CD4-positive, alpha-beta T cell treated with Interleukin-15 for 1 hour (primary cell): ENCODE data around the gene NOS3.

Experiments
- DNase-seq: peaks from one replicate; pipeline ENCODE4 v3.0.0-alpha.2; 2020

The NOS3 gene

DNA sequence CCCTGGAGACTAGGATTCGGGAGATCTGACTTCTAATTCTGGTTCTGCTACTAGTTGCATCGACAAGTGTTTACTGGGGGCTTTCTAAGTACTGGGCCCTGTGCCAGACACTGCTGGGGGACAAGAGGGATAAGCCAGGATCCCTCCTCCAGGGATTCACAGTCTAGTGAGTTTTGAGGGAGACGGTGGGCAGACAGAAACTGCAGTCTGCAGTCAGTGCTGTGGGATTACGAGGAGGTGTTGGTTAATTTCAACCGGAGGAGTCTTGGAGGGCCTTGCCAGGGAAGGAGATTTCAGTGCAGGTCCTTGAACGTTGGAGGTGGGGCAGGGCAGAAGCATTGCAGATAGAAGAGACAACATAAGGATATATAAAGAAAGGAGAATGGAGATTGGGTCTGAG is 9.2 kb upstream of the NOS3 start:
- DNase-seq = no peak

DNA sequence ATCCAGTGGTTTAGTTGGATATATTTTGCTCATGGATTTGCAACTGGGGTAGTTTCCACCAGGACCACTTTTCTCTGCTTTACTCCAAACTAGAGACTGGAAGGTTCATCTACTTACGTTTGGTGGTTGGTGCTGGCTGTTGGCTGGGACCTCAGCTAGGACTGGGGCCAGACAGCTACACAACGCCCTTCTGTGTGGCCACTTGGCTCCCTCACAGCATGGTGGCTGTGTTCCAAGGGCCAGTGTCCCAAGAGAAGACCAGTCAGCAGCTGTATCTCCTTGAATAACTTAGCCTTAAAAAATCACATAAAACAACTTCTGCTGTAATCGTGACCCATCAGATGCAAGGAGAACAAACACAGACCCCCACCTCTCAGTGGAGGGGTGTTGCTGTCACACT is 8.5 kb upstream of the NOS3 start:
- DNase-seq = no peak

DNA sequence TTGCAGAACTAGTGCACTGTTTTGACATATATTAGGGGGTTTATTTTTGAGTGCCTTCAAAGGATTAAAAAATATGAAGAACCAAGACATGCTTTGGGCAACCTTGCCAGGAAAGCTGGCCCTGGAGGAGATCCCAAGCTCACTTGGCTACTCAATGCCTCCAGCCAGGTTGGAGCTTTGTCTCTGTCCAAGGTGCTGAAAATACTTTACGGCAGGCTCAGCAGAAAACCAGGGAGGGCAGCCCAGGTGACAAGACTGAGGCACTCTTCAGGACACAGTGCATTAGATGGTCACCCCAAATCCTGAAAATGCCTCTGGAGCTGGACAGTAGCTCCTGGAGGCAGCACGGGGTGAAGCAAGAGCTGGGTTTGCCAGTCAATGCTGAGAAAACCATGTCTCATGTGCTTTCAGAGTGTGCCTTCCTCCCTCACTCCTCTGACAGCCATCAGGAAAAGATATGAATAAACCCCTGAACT is 6.9 kb upstream of the NOS3 start:
- no peak for DNase-seq

DNA sequence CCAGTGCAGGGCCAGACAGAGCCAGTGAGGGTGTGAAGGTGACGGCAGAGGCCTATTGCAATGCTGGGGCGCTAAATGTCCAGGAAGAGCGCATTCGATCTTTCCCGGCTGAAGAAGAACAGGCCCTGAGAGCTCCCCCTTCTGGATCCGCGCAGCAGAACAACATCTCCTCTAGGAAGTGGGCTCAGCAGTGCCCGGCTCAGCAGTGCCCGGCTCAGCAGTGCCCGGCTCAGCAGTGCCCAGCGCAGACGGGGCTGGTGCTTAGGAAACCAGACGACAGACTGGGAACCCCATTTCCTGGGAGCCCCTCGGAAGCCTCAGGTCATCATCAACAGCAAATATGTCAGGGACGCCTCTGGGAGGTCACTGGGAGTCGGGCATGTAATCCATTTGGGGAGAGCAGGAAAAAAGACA is 4.7 kb upstream of the NOS3 start:
- peak; percentile 41 for DNase-seq

DNA sequence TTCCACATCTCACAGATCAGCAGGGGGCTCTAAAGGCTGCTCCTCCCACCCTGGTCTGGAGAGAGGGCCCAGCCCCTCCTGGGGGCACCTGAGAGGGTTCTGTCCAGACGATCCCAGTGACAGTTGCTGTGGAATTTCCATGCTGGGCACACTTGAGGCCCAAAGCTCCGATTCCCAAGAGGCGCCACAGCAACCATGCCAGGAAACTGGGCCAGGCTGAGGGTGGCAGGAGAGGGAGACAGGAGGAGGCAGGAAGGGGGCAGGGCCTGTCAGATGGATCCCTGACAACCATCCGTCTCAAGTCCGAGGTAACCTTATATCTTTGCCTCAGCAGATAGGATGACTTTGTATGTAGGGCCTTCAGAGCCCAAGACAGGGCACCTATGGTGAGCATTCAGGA is 4.3 kb upstream of the NOS3 start:
- no peak for DNase-seq

DNA sequence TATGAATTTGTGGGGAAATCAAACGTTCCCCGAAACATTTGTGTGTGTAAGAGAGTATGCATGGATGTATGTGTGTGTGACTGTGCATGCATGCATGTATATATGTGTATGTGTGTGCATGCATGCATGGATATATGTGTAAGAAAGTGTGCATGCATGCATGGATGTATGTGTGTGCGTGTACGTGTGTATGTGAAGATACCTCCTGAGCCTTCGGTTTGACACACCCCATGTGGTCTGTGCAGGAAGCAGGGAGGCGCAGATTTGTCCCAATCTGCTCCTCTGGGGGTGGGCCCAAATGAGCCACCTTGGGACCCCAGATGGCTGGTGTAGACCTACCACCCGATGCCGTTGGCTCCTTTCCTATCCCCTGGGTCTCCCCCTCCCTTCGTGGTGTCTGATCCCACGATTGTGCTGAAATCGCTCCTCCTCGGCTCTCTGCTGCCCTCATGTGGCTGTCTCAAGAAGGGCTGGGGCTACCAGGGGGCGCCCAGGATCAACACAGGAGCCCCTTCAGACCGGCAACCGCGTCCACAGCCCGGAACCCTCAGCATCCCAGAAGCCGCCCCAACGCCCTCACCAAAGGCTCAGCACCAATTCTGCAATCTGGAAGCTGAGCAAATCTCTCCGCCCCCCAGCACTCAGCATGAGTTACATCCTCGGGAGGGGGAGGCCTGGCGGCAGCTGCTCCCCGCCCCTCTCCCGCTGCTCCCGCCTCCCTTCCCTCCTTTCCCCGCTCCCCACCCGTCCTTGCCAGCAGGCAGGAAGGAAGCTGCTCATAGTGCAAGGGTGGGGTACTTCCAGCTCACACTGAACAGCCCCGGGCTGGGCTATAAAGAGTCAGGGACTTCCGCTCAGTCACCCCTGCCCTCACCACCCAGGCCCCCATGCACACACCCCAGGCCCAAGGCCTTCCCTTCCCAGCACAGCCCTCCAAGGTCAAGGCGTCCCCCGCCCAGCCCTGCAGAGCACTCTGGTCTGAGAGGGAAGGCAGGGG is 2.3 kb upstream of the NOS3 start:
- DNase-seq = peak; percentile 63

DNA sequence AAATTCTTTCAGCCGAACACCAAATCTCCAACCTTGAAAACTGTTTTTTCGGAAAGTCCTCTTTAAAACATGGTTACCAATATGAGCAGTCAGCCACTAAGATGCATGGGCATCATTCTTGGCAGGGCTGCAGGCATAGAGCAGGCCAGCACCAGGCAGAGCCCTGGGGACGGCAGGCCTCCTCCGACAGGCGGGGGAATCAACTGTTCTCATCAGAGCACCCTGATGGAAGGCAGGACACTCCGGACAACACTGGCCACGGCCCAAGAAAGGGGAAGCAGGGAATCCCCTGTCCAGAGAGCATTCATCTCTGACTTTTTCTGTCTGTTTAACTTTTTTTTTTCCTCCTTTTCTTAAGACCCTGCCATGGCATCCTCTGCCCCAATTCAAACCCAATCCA is 1.4 kb upstream of the NOS3 start:
- DNase-seq = no peak

DNA sequence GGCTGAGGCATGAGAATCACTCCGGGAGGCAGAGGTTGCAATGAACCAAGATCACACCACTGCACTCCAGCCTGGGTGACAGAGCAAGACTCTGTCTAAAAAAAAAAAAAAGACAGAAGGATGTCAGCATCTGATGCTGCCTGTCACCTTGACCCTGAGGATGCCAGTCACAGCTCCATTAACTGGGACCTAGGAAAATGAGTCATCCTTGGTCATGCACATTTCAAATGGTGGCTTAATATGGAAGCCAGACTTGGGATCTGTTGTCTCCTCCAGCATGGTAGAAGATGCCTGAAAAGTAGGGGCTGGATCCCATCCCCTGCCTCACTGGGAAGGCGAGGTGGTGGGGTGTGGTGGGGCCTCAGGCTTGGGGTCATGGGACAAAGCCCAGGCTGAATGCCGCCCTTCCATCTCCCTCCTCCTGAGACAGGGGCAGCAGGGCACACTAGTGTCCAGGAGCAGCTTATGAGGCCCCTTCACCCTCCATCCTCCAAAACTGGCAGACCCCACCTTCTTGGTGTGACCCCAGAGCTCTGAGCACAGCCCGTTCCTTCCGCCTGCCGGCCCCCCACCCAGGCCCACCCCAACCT is 1.3 kb downstream of the NOS3 start:
- DNase-seq = no peak

DNA sequence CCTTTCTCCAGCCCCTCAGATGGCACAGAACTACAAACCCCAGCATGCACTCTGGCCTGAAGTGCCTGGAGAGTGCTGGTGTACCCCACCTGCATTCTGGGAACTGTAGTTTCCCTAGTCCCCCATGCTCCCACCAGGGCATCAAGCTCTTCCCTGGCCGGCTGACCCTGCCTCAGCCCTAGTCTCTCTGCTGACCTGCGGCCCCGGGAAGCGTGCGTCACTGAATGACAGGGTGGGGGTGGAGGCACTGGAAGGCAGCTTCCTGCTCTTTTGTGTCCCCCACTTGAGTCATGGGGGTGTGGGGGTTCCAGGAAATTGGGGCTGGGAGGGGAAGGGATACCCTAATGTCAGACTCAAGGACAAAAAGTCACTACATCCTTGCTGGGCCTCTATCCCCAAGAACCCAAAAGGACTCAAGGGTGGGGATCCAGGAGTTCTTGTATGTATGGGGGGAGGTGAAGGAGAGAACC is 2.1 kb downstream of the NOS3 start:
- no peak for DNase-seq

DNA sequence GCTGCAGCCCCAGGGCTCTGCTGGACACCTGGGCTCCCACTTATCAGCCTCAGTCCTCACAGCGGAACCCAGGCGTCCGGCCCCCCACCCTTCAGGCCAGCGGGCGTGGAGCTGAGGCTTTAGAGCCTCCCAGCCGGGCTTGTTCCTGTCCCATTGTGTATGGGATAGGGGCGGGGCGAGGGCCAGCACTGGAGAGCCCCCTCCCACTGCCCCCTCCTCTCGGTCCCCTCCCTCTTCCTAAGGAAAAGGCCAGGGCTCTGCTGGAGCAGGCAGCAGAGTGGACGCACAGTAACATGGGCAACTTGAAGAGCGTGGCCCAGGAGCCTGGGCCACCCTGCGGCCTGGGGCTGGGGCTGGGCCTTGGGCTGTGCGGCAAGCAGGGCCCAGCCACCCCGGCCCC is 2.7 kb downstream of the NOS3 start:
- no peak for DNase-seq

DNA sequence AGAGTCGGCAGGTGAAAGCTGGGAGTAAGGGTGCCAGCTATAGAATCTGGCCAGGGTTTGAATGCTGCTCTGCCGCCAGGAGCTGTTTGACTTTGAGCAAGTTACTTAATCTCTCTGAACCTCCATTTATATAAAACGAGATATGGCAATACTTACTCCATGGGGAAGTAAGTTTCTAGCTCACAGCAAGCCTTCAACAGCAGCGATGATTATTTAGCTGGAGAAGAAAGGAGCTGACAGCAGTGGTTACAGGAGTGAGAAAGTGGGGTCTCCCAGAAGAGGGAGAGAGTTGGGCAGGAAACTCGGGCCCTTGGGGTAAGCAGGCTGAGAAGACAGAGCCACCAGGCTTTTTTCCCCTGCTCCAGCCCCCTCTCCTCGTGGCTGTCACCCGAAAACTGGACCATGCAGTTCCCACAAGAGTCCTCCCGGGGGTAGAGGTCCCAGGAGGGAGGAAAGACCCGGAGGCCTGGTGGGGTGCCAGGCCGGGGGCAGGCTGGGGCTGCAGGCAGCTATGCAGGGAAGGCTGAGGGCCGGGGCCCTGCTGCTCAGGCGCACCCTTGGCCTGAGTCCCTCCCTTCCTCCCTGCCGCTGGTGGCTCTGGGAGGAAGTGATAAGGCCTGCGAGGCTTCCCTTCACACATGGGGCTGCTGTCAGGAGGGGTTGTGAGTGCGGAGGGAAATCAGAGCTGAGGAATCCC is 3.5 kb downstream of the NOS3 start:
- DNase-seq = no peak

DNA sequence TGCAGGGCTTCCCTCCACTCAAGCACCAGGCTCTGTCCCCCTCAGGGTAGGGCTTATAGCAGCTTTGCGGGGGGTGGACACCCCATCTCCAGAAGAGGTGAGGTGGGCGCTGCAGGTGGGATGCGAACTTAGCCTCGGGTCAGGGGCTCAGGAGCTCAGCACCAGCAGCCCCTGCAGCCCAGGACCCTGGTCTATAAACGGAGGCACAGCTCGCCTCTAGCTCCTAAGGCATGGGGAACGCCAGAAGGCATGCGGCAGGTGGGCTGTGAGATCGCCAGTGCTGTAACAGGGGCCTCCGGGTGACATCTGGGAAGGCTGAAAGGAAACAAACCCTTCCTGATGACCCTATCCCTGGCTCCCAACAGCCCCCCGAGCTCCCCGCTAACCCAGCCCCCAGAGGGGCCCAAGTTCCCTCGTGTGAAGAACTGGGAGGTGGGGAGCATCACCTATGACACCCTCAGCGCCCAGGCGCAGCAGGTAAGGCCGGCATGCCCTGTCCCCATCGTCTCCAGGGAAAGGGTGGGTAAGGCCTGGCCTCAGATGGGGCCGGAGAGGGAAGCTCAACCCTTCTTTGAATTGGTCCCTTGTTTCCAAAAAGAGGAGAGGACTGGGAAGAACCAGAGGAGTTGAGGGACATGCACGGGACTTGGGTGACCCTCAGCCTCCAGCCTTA is 4.2 kb downstream of the NOS3 start:
- DNase-seq = no peak

DNA sequence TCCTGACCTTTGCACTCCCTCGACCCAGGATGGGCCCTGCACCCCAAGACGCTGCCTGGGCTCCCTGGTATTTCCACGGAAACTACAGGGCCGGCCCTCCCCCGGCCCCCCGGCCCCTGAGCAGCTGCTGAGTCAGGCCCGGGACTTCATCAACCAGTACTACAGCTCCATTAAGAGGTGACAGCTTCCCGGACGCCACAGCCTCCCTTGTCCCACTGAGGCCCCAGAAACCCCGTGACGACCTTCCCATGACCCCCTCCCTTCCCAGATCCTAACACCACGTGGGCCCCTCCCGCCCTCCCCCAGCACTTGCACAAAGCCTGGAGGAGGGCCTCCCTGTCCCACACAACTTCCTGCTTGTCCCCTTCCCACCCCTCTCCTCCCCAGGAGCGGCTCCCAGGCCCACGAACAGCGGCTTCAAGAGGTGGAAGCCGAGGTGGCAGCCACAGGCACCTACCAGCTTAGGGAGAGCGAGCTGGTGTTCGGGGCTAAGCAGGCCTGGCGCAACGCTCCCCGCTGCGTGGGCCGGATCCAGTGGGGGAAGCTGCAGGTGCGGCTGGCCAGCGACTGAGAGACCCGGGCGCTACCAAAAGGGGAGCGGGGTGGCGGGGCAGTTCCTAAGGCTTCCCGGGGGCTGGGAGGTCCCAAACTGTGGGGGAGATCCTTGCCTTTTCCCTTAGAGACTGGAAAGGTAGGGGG is 5.7 kb downstream of the NOS3 start:
- no peak for DNase-seq

DNA sequence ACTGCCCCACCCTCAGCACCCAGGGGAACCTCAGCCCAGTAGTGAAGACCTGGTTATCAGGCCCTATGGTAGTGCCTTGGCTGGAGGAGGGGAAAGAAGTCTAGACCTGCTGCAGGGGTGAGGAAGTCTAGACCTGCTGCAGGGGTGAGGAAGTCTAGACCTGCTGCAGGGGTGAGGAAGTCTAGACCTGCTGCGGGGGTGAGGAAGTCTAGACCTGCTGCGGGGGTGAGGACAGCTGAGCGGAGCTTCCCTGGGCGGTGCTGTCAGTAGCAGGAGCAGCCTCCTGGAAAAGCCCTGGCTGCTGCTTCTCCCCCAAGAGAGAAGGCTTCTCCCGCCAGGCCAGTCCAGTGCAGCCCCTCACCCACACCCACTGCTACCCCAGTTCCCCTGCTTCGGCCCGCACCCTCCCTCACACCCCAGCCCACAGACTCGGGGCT is 6.3 kb downstream of the NOS3 start:
- no peak for DNase-seq

DNA sequence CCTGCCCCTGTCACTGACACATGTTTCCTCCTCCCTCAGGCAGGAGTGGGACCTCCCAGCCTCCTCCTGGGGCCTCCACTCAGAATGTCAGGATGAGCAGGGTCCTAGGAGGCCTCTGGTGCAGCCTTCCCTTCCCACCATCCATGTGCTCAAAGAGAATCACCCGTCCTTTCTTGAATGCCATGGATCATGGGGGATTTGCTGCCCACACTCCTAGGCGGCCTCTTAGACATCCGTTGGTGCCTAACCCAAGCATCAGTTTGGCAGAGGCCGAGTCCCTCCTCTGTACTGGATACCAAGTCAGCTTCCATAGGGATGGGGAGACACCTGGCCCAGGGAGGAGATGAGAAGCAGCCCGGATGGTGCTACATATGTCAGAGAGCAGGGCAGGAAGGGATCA is 7.0 kb downstream of the NOS3 start:
- no peak for DNase-seq

DNA sequence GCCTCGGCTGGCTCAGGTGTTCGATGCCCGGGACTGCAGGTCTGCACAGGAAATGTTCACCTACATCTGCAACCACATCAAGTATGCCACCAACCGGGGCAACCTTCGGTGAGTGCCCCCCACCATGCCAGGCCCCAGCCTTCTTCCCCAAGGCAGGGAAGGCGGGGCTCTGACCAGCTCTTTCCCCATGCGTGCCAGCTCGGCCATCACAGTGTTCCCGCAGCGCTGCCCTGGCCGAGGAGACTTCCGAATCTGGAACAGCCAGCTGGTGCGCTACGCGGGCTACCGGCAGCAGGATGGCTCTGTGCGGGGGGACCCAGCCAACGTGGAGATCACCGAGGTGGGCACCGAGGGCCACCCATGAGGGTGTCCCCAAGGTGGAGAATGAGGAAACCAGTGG is 7.5 kb downstream of the NOS3 start:
- no peak for DNase-seq

DNA sequence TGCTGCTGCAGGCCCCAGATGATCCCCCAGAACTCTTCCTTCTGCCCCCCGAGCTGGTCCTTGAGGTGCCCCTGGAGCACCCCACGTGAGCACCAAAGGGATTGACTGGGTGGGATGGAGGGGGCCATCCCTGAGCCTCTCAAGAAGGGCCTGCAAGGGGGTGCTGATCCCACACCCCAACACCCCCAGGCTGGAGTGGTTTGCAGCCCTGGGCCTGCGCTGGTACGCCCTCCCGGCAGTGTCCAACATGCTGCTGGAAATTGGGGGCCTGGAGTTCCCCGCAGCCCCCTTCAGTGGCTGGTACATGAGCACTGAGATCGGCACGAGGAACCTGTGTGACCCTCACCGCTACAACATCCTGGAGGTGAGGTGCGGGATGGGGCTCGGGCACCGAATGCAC is 8.2 kb downstream of the NOS3 start:
- DNase-seq = no peak

DNA sequence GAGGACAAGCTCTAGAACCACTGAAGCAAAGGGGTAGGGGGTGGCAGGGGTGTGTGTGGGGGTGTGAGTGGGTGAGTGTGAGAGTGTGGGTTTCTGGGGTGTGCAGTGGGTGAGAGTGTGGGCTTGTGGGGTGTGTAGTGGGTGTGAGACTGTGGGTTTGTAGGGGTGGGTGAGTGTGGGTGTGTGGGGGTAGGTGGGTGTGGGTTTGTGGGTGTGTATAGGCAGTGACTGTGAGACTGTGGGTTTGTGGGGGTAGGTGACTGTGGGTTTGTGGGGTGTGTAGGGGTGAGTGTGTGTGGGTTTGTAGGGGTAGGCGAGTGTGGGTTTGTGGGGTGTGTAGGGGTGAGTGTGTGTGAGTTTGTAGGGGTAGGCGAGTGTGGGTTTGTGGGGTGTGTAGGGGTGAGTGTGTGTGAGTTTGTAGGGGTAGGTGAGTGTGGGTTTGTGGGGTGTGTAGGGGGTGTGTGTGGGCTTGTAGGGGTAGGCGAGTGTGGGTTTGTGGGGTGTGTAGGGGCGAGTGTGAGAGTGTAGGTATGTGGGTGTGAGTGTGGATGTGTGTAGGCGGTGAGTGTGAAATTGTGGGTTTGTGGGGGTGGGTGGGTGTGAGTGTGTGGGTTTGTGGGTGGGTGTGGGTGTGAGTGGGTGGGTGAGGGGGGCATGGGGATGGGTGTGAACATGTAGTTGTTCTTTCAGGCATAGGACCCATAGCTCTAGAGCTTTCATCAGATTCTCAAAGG is 8.8 kb downstream of the NOS3 start:
- peak; percentile 60 for DNase-seq

DNA sequence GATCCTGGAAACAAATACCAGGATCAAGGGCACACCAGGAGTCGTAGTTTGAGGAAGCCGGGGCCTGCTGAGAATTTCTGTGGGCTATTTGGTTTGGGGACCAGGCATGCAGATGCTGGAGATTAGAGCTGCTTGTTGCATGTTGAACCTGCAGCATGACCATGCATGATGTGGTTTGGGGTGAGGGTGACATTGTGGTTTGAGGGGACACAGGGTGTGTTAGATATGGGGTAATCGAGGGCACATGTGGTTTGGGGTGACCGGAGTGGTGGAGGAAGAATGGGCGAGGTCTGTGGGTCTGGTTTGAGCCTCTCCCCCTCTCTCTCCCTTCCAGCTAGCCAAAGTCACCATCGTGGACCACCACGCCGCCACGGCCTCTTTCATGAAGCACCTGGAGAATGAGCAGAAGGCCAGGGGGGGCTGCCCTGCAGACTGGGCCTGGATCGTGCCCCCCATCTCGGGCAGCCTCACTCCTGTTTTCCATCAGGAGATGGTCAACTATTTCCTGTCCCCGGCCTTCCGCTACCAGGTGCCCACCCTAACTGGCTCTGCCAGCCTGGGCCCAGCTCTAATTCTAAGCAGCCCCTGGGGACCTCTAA is 10.2 kb downstream of the NOS3 start:
- no peak for DNase-seq

DNA sequence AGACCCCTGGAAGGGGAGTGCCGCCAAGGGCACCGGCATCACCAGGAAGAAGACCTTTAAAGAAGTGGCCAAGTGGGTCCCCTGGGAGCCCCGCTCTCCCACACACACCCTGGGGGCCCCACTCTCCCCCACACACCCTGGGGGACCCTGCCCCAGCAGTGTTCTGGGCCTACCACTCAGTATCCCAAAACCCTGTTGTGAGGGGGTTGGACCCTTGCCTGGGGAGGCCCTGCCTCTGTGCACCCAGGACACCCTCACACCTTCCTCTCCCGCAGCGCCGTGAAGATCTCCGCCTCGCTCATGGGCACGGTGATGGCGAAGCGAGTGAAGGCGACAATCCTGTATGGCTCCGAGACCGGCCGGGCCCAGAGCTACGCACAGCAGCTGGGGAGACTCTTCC is 10.7 kb downstream of the NOS3 start:
- no peak for DNase-seq

DNA sequence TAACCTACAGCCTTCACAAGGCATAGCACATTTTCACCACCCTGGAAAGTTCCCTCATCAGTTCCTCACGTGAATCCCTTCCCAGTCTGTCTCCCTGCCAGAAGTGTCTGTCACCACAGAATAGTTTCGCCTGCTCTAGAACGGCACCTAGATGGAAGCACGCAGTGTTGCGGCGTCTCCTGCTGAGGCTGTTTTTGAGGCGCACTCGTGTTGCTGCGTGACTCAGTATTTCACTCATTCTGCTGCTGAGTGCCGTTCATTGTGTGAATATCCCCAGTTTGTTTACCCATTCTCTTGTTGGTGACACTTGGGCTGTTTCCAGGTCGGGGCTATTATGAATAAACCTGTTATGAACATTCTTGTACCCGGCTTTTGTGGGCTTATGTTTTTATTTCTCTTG is 12.8 kb downstream of the NOS3 start:
- no peak for DNase-seq
